Stimulated activated CD8-positive, alpha-beta memory T cell treated with anti-CD3 and anti-CD28 coated beads, Interleukin-4, amount 100 ng/mL, for 24 hours (primary cell): ENCODE results near the gene FAM151A.
"Not testable (repeated sequence)": the region's sequence is repeated elsewhere in the genome, so short reads cannot be mapped to it uniquely, and the experiment has no call there.

Experiments
- DNase-seq: peaks from one replicate; pipeline ENCODE4 v3.0.0-alpha.2; 2020; ENCODE audit warnings: low read depth

The FAM151A gene

GRCh38 chr1:54636461-54637446 lies 13.4 kb upstream of the FAM151A start:
- DNase-seq = not testable (repeated sequence)

- DNase-seq = not testable (repeated sequence)
Observed at GRCh38 chr1:54635804-54636203, 12.5 kb upstream of the FAM151A start.

- no peak for DNase-seq
Observed at GRCh38 chr1:54627196-54627595, 3.9 kb upstream of the FAM151A start.

GRCh38 chr1:54624466-54625464 lies 1.4 kb upstream of the FAM151A start:
- DNase-seq = no peak

DNA sequence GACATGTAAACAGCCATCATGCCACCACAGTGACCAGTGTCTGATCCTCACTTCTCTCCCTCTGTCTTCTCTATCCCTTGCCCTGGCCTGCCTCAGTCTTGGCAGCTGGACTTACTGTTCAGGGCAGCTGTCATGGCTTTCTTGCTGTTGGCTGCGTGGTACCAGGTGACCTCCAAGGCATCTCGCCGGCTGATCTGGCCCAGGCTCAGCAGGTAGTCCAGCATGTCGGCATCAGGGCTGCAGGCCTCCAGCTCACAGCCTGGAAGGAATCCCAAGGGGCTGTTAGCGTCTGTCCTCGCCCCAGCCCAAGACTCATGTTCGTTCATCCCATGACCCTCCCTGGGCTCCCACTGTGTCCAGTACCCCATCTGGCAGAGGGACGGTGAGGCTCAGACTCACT lies 3.6 kb downstream of the FAM151A start:
- DNase-seq = no peak

DNA sequence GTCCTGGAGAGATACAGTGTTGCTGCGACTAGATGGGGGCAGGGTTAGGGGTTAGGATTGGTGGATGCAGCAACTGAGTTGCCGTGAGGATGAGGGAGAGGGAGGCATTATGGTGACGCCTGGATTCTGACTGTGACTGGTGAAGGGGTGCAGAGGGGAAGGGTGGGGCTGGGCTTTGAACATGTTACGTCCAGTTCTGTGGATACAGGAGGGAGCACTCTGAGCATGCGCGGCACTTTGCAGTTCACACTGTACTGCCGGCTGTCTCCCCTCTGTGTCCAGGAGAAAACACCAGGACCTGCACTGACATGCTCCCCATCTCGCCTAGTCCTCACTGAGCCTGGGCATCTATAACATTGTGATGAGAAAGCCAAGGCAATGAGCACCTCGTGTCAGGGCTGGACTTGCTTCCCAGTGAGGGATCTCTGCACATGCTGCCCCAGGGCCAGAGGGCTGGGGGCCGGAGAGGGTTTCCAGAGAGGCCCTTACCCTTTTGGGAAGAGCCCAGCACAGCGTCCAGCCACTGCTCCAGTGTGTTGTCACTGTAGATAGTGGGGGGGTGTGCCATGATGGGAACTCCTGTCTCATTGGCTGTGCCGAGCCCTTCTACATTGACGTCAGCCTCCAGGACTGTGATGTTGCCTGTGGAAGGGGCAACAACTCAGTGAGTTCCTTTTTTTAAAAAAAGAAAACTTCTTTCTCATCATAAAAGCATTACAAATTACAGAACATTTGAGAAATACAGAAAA lies 7.6 kb downstream of the FAM151A start:
- no peak for DNase-seq

- no peak for DNase-seq
Observed at GRCh38 chr1:54614563-54614962, 8.8 kb downstream of the FAM151A start.

GRCh38 chr1:54614024-54614423 lies 9.3 kb downstream of the FAM151A start:
- DNase-seq = no peak

DNA sequence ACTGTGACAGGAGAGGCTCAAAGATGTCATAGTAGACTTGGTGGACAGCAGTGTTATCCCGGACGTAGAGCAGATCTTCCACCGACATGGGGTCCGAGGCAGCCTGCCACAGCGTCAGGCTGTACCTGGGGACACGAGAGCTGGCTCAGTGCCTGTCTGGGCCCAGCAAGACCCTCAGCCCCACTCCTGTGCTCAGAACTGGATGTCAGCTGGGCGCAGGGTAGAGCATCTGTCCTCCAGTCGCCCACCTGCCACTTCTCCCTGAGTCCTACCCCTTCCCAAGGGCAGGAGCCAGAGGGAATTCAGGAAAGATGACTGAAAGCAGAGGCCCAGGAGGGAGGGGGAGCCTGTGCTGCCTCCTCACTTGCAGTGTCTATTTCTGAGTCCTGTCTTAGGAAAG lies 11.7 kb downstream of the FAM151A start:
- no peak for DNase-seq

DNA sequence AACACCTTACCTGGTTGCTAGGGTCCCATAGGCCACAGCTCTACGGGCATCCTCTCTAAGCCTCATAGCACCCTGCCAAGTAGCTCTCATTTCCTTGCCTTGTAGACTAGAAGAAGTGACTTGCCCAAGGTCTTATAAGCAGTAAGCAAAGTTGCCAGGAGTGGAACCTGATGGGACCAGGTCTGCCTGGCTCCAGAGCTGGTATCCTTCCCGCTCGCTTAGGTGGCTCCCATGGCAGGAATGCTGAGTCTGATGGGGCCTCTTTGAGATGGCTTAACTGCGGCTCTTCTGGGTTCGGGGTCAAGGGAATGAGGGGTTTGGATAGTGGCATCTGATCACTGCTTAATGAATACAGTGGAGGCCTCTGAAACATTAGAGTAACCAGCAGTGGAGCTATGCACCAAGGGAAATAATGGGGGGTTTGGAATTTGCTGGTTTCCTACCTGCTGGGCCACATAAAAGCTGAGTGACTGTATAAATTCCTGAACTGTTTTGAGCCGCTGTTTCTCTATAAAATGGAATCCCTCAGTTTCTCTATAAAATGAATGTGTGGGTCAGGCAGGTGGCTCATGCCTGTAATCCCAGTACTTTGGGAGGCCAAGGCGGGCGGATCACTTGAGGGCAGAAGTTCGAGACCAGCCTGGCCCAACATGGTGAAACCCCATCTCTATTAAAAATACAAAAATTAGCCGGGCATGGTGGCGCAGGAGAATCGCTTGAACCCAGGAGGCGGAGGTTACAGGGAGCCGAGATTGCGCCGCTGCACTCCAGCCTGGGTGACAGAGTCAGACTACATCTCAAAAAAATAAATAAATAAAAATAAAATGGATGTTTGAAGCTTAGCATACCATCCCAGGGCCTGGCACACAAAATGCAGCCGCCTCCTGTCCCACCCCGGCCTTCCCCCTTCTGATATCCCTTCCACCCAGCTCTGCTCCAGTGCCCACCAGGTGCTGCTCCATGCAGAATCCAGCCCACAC lies 12.4 kb downstream of the FAM151A start:
- DNase-seq = no peak

- no peak for DNase-seq
Observed at GRCh38 chr1:54610048-54610447, 13.3 kb downstream of the FAM151A start.

DNA sequence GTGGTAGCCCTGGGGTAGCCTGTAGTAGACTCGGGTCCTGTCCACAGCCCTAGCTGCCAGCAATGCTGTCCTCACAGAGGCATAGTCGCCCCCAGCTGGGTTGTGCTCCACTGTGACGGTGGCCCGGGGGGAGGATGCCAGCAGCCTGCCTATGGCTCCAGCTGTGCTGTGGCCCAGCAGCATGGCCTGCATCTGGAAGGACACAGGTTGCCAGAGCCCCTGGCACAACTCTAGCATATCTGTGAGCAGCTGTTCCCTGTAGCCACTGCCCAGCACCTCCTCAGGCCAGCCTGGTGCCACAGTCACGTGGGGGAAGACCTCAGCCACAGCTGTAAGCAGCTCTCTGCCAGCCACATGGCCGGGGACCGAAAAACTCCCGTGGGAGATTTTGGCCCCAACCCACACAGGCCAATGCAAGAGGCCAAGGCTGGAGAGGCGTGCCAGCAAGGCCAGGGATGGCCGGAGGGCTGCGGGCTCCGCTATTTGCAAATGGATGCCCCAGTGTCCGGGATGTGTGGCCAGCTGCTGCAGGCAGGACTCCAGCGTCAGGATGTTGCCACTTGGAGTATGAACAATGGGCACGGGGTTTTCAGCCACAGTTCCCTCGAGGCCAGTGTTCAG lies 13.9 kb downstream of the FAM151A start:
- no peak for DNase-seq

DNA sequence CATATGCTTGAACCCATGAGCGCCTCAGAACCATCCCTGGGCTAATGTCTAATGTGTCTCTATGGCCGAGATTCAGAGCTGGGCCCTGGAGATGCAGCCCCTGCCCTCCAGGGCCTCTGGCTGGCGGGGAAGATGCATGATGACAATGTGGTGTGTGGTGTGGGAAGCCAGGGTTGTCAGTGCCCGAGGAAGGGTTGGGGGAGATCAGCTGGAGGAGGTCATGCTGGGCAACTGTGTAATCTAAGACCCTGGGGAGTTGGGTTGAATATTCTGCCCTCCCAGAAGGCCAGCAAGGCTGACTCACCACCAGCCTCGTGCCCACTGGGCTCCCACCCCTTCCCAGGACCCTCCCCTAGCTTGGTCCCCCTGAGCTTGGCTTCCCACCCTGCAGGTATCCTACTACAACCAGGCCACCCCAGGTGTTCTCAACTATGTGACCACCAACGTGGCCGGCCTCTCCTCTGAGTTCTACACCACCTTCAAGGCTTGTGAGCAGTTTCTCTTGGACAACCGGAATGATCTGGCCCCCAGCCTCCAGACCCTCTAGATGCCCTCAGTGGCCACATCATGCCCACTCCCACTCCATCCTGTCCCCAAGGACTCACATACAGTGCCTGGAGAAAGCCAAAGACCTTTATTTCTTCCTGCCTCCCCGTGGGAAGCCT lies 14.6 kb downstream of the FAM151A start:
- DNase-seq = no peak

DNA sequence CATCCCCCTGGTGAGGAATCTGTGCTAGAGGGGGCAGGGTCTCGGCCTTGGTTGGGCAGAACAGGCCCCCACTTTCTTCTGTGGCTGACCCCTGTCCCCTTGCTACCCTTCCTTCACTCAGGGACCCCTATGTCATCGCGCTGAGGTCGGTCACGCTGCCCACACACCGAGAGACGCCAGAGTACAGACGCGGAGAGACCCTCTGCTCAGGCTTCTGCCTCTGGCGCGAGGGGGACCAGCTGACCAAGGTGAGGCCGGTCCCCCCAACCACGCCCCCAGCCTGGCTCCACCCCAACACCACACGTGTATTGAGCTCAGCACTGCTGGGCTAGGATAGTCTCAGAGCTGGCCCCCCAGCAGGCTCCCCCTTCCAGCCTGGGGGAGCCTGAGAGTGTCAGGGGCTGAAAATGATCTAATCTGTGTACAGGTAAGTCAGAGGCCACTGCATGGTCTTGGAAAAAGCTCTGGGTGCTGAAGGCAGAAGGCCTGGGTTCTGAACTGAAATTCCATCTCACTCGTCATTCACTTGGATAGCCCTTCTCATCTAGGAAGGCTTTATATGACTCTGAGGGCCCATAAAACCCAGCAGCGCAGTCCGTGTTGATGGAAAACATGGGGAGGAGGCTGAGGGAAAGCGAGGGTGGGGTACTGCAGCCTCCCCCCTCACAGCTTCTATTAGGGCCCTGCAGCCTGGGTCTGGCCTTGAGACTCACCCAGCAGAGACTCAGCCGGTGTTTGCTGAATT lies 15.3 kb downstream of the FAM151A start:
- DNase-seq = no peak

DNA sequence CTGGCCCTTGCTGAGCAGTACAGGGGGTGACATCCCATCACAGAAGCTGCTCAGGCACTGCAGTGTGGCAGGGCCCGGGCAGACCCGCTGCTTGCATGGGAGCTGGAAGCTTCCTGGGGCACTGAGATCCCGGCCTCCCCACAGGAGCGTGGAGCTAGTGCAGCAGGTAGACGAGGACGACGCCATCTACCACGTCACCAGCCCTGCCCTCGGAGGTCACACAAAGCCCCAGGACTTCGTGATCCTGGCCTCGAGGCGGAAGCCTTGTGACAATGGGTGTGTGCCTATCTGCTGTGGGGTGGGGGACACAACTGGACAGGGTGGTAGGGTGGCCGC lies 16.4 kb downstream of the FAM151A start:
- DNase-seq = no peak

DNA sequence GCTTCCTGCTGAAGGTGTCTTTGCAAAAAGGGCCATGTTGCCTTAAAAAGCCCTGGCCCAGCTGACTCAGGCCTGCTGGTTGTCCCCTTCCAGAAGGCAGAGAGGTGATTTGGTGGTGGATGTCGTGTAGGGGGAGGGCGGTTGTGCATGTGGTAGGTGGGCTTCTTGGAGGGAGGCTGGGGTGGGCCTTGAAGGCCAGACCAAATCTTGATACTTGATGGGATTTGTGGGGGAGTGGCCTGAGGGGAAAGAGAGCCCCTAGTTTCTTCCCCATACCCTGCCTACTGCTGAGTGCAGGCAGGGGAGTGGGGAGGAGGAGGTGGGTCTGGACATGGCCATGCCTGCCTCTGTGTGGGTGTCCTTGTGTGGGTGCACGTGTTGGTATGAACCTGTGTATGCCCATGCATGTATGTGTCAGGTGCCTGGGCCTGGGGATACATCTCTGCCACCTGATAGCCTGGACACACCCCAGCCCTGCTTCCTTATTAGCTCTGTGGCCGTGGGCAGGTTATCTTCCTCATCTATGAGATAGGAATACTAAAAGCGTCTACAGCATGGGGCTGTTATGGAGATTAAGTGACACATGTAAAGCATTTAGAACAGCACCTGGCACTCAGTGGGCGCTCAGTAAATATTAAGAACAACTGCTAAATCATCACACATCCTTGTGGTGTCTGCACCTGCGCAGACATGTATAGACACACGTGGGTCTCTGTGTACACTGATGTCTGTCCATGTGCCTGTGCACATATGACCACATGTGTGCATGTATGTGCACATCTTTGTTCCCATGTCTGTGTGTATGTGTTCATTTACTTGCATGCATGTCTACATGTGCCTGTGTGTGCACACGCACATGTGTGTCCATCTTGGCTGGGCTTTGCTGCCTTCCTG lies 17.0 kb downstream of the FAM151A start:
- no peak for DNase-seq

DNA sequence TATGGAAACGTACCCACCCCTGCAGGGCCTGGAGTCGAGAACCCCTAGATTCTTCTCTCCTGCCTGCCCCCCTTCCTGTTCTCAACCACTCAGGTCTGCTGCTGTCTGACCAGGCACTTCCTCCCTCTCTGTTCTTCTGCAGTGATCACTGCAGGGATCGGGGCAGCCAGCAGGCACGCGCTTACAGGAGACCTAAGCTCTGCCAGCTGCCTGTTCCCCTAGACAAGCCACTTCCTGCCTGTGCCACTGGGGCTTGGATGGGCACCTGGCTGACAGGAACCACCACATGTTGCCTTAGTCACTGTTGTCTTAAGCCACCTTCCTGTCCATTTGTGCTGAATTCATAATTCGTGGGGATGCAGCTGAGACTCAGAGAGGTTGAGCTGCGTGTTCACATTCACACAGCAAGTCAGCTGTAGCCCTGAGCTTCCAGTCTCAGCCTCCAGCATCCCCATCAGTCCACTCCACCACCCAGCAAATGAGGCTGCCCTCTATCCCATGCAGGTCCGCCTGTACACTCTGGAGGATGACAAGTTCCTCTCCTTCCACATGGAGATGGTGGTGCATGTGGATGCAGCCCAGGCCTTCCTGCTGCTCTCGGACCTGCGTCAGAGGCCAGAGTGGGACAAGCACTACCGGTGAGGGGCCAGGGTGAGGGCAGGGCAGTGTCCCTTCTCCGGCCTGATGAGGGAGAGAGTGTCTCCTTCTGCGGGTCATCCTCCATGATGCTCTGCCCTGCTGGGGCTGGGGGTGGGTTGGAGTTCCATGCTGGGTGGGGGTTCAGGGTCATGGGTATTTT lies 18.6 kb downstream of the FAM151A start:
- peak; percentile 1 for DNase-seq
